HEK293 (cell line): ENCODE measurements around the gene STEAP1B.

Experiments
- CTCF ChIA-PET: fragments of 350-600 bp; formaldehyde crosslinking; extraction: SDS; loops from one replicate; lab custom pipeline; 2021; ENCODE audit warnings: antibody characterized with exemption; lab: Yijun Ruan, JAX
- POLR2A ChIA-PET: fragments of 300-600 bp; formaldehyde crosslinking; extraction: SDS; loops from one replicate; lab custom pipeline; 2020; ENCODE audit warnings: antibody characterized with exemption, inconsistent platforms; lab: Yijun Ruan, JAX
- H3K27ac ChIP-seq: fragments of 200-500 bp; sonication (Bioruptor generic); 2 replicates; pipeline ENCODE4 v1.5.1; 2014; ENCODE audit warnings: low read depth, low read length, control low read depth, inconsistent platforms; ENCODE audit errors: extremely low read depth
- H3K36me3 ChIP-seq, 2 experiments: fragments of 200-500 bp in 1 of 2; sonication (Bioruptor generic) in 1 of 2; 1 replicate in 1 of 2; 2 replicates in 1 of 2; pipeline ENCODE4 v1.5.1; 2014 to 2017; ENCODE audit warnings: inconsistent platforms in 2 of 2, low read length in 2 of 2; ENCODE audit not compliant: control insufficient read depth in 2 of 2, insufficient read depth in 1 of 2
- H3K4me1 ChIP-seq: fragments of 200-500 bp; sonication (Bioruptor generic); 2 replicates; pipeline ENCODE4 v1.5.1; 2014; ENCODE audit warnings: mild to moderate bottlenecking, low read length, inconsistent platforms; ENCODE audit not compliant: control insufficient read depth, insufficient read depth
- H3K4me3 ChIP-seq: 2 replicates; pipeline ENCODE4 v1.5.1; 2011; ENCODE audit warnings: low read depth, mild to moderate bottlenecking, control low read depth, low read length, moderate library complexity
- H3K9me3 ChIP-seq: fragments of 200-500 bp; sonication (Bioruptor generic); 2 replicates; pipeline ENCODE4 v1.5.1; 2014; ENCODE audit warnings: low read depth, low read length, inconsistent platforms; ENCODE audit not compliant: control insufficient read depth, insufficient read depth
- EGR2 ChIP-seq: fragments of 450-650 bp; formaldehyde crosslinking; IDR thresholded peaks from 2 replicates; pipeline ENCODE4 v1.5.1; 2016; ENCODE audit warnings: low read depth, missing biosample characterization, missing genetic modification characterization
- KLF9 ChIP-seq: fragments of 450-650 bp; formaldehyde crosslinking; IDR thresholded peaks from 2 replicates; pipeline ENCODE4 v1.5.1; 2016; ENCODE audit warnings: missing biosample characterization, missing genetic modification characterization, low read depth
- PRDM1 ChIP-seq: fragments of 450-650 bp; formaldehyde crosslinking; IDR thresholded peaks from 2 replicates; pipeline ENCODE4; 2016; ENCODE audit warnings: missing biosample characterization, missing genetic modification characterization
- SCRT1 ChIP-seq: fragments of 450-650 bp; formaldehyde crosslinking; IDR thresholded peaks from 2 replicates; pipeline ENCODE4 v1.5.1; 2016; ENCODE audit warnings: missing biosample characterization, missing genetic modification characterization, borderline replicate concordance
- YY2 ChIP-seq: fragments of 450-650 bp; formaldehyde crosslinking; IDR thresholded peaks from 2 replicates; pipeline ENCODE4 v1.5.1; 2016; ENCODE audit warnings: missing biosample characterization, missing genetic modification characterization
- ZNF121 ChIP-seq: fragments of 450-650 bp; formaldehyde crosslinking; IDR thresholded peaks from 2 replicates; pipeline ENCODE4 v1.5.1; 2016; ENCODE audit warnings: missing biosample characterization, missing genetic modification characterization
- ZNF184 ChIP-seq: fragments of 450-650 bp; IDR thresholded peaks from 2 replicates; pipeline ENCODE4 v1.5.1; 2018; ENCODE audit warnings: missing biosample characterization, mild to moderate bottlenecking, missing genetic modification characterization
- ZNF24 ChIP-seq: fragments of 450-650 bp; formaldehyde crosslinking; IDR thresholded peaks from 2 replicates; pipeline ENCODE4 v1.5.1; 2016; ENCODE audit warnings: missing biosample characterization, missing genetic modification characterization
- ZNF311 ChIP-seq: fragments of 450-650 bp; formaldehyde crosslinking; IDR thresholded peaks from 2 replicates; pipeline ENCODE4 v1.5.1; 2017; ENCODE audit warnings: missing biosample characterization, missing genetic modification characterization, borderline replicate concordance
- ZNF341 ChIP-seq: fragments of 450-650 bp; formaldehyde crosslinking; IDR thresholded peaks from 2 replicates; pipeline ENCODE4; 2016; ENCODE audit warnings: low read depth, missing biosample characterization, missing genetic modification characterization
- ZNF37A ChIP-seq: fragments of 450-650 bp; IDR thresholded peaks from 2 replicates; pipeline ENCODE4 v1.5.1; 2018; ENCODE audit warnings: missing biosample characterization, missing genetic modification characterization
- ZNF529 ChIP-seq: fragments of 450-650 bp; formaldehyde crosslinking; IDR thresholded peaks from 2 replicates; pipeline ENCODE4 v1.5.1; 2017; ENCODE audit warnings: missing genetic modification characterization, missing biosample characterization; ENCODE audit not compliant: insufficient replicate concordance
- ZNF626 ChIP-seq: fragments of 450-650 bp; sonication (Bioruptor Pico); formaldehyde crosslinking; IDR thresholded peaks from 2 replicates; pipeline ENCODE4 v1.5.1; 2018; ENCODE audit warnings: missing biosample characterization, missing genetic modification characterization, inconsistent platforms
- ZNF664 ChIP-seq: fragments of 450-650 bp; formaldehyde crosslinking; IDR thresholded peaks from 2 replicates; pipeline ENCODE4 v1.5.1; 2016; ENCODE audit warnings: missing biosample characterization, missing genetic modification characterization
- ZNF837 ChIP-seq: fragments of 450-650 bp; formaldehyde crosslinking; IDR thresholded peaks from 2 replicates; pipeline ENCODE4 v1.5.1; 2016; ENCODE audit warnings: missing biosample characterization, missing genetic modification characterization
- TF ChIP-seq, protein P1 (sequence below): fragments of 450-650 bp; formaldehyde crosslinking; IDR thresholded peaks from 2 replicates; pipeline ENCODE4 v1.5.1; 2016; ENCODE audit warnings: missing biosample characterization, missing genetic modification characterization
- TF ChIP-seq, protein P2 (sequence below): fragments of 450-650 bp; formaldehyde crosslinking; IDR thresholded peaks from 2 replicates; pipeline ENCODE4; 2016; ENCODE audit warnings: missing biosample characterization, missing genetic modification characterization
- TF ChIP-seq, protein P3 (sequence below): fragments of 450-650 bp; formaldehyde crosslinking; IDR thresholded peaks from 2 replicates; pipeline ENCODE4 v1.5.1; 2016; ENCODE audit warnings: missing biosample characterization, missing genetic modification characterization, borderline replicate concordance
- TF ChIP-seq, protein P4 (sequence below): fragments of 450-650 bp; formaldehyde crosslinking; IDR thresholded peaks from 2 replicates; pipeline ENCODE4 v1.5.1; 2017; ENCODE audit warnings: missing biosample characterization, missing genetic modification characterization
- TF ChIP-seq, protein P5 (sequence below): fragments of 450-650 bp; formaldehyde crosslinking; IDR thresholded peaks from 2 replicates; pipeline ENCODE4 v1.5.1; 2016; ENCODE audit warnings: missing biosample characterization, missing genetic modification characterization
- TF ChIP-seq, protein P6 (sequence below): fragments of 450-650 bp; formaldehyde crosslinking; IDR thresholded peaks from 2 replicates; pipeline ENCODE4 v1.5.1; 2016; ENCODE audit warnings: missing biosample characterization, missing genetic modification characterization

The STEAP1B gene

DNA sequence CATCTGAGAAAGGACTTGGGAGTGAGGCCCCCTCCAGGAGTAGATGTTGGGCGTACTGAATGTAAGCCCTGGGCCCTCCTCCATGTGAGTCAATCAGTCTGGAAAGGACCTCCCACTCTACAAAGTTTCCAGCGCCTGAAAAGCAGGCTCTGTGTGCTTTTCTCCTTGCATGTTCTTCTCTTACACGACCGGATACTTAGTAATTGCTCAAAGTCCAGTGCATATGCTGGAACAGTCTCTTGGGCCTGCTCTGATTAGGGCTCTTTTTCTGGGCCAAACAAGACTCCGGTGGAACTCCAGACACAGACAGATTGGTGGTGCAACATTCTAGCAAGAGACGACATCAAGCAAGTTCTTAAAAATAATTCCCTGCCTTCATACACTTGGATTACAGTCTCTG is 104.8 kb downstream of the STEAP1B start (continued):
- no peak for TF ChIP-seq ZNF24 (tag by site-specific recombination)
- TF ChIP-seq SCRT1 (tag by site-specific recombination): no peak

DNA sequence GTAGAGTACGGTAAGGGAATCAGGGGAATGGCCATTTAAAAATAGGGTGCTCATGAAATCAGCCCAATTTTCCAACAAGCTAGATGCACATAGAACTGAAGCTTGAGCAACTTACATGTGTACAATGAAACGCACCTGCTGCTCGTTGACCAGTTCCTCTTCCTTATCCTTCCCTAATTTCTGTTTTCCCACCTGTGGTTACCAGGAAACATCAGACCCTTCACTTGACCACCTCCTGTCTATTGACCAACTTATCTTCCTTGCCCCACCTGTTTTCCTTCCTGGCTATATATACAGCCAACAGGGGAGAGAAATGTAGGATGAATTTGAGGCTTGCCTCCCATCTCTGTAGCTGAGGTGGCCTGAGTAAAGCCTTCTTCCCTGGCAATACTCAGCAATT is 105.2 kb downstream of the STEAP1B start:
- CTCF ChIA-PET: no interaction called here
- Histone ChIP-seq H3K4me3 (no peak overlapping the region), H3K36me3 (no peaks in the 10 kb centered on the region), H3K4me1 (0 out of 2 replicates have a peak, but pooled peaks cover 4% of the 10 kb centered on the region), H3K9me3 (no peaks in the 10 kb centered on the region), H3K27ac (no peak overlapping the region)
- TF ChIP-seq ZNF529 (tag by site-specific recombination) (no peak), EGR2 (tag by site-specific recombination) (no peak), ZNF121 (no peak), ZNF837 (tag by site-specific recombination) (no peak), KLF9 (no peak), ZNF311 (tag by site-specific recombination) (no peak), ZNF626 (tag by site-specific recombination) (no peak), ZNF664 (tag by site-specific recombination) (no peak), ZNF341 (no peak), PRDM1 (tag by site-specific recombination) (no peak), ZNF184 (no peak), ZNF37A (no peak), YY2 (tag by site-specific recombination) (no peak)
- TF ChIP-seq, protein P1, sequence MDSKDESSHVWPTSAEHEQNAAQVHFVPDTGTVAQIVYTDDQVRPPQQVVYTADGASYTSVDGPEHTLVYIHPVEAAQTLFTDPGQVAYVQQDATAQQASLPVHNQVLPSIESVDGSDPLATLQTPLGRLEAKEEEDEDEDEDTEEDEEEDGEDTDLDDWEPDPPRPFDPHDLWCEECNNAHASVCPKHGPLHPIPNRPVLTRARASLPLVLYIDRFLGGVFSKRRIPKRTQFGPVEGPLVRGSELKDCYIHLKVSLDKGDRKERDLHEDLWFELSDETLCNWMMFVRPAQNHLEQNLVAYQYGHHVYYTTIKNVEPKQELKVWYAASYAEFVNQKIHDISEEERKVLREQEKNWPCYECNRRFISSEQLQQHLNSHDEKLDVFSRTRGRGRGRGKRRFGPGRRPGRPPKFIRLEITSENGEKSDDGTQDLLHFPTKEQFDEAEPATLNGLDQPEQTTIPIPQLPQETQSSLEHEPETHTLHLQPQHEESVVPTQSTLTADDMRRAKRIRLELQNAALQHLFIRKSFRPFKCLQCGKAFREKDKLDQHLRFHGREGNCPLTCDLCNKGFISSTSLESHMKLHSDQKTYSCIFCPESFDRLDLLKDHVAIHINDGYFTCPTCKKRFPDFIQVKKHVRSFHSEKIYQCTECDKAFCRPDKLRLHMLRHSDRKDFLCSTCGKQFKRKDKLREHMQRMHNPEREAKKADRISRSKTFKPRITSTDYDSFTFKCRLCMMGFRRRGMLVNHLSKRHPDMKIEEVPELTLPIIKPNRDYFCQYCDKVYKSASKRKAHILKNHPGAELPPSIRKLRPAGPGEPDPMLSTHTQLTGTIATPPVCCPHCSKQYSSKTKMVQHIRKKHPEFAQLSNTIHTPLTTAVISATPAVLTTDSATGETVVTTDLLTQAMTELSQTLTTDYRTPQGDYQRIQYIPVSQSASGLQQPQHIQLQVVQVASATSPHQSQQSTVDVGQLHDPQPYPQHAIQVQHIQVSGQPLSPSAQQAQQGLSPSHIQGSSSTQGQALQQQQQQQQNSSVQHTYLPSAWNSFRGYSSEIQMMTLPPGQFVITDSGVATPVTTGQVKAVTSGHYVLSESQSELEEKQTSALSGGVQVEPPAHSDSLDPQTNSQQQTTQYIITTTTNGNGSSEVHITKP (tag by site-specific recombination): no peak
- TF ChIP-seq, protein P2, sequence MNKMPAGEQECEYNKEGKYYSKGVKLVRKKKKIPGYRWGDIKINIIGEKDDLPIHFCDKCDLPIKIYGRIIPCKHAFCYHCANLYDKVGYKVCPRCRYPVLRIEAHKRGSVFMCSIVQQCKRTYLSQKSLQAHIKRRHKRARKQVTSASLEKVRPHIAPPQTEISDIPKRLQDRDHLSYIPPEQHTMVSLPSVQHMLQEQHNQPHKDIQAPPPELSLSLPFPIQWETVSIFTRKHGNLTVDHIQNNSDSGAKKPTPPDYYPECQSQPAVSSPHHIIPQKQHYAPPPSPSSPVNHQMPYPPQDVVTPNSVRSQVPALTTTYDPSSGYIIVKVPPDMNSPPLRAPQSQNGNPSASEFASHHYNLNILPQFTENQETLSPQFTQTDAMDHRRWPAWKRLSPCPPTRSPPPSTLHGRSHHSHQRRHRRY (tag by site-specific recombination): no peak
- TF ChIP-seq, protein P3, sequence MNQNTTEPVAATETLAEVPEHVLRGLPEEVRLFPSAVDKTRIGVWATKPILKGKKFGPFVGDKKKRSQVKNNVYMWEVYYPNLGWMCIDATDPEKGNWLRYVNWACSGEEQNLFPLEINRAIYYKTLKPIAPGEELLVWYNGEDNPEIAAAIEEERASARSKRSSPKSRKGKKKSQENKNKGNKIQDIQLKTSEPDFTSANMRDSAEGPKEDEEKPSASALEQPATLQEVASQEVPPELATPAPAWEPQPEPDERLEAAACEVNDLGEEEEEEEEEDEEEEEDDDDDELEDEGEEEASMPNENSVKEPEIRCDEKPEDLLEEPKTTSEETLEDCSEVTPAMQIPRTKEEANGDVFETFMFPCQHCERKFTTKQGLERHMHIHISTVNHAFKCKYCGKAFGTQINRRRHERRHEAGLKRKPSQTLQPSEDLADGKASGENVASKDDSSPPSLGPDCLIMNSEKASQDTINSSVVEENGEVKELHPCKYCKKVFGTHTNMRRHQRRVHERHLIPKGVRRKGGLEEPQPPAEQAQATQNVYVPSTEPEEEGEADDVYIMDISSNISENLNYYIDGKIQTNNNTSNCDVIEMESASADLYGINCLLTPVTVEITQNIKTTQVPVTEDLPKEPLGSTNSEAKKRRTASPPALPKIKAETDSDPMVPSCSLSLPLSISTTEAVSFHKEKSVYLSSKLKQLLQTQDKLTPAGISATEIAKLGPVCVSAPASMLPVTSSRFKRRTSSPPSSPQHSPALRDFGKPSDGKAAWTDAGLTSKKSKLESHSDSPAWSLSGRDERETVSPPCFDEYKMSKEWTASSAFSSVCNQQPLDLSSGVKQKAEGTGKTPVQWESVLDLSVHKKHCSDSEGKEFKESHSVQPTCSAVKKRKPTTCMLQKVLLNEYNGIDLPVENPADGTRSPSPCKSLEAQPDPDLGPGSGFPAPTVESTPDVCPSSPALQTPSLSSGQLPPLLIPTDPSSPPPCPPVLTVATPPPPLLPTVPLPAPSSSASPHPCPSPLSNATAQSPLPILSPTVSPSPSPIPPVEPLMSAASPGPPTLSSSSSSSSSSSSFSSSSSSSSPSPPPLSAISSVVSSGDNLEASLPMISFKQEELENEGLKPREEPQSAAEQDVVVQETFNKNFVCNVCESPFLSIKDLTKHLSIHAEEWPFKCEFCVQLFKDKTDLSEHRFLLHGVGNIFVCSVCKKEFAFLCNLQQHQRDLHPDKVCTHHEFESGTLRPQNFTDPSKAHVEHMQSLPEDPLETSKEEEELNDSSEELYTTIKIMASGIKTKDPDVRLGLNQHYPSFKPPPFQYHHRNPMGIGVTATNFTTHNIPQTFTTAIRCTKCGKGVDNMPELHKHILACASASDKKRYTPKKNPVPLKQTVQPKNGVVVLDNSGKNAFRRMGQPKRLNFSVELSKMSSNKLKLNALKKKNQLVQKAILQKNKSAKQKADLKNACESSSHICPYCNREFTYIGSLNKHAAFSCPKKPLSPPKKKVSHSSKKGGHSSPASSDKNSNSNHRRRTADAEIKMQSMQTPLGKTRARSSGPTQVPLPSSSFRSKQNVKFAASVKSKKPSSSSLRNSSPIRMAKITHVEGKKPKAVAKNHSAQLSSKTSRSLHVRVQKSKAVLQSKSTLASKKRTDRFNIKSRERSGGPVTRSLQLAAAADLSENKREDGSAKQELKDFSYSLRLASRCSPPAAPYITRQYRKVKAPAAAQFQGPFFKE (tag by site-specific recombination): no peak
- TF ChIP-seq, protein P4, sequence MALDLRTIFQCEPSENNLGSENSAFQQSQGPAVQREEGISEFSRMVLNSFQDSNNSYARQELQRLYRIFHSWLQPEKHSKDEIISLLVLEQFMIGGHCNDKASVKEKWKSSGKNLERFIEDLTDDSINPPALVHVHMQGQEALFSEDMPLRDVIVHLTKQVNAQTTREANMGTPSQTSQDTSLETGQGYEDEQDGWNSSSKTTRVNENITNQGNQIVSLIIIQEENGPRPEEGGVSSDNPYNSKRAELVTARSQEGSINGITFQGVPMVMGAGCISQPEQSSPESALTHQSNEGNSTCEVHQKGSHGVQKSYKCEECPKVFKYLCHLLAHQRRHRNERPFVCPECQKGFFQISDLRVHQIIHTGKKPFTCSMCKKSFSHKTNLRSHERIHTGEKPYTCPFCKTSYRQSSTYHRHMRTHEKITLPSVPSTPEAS (tag by site-specific recombination): no peak
- TF ChIP-seq, protein P5, sequence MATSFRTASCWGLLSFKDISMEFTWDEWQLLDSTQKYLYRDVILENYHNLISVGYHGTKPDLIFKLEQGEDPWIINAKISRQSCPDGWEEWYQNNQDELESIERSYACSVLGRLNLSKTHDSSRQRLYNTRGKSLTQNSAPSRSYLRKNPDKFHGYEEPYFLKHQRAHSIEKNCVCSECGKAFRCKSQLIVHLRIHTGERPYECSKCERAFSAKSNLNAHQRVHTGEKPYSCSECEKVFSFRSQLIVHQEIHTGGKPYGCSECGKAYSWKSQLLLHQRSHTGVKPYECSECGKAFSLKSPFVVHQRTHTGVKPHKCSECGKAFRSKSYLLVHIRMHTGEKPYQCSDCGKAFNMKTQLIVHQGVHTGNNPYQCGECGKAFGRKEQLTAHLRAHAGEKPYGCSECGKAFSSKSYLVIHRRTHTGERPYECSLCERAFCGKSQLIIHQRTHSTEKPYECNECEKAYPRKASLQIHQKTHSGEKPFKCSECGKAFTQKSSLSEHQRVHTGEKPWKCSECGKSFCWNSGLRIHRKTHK (tag by site-specific recombination): no peak
- TF ChIP-seq, protein P6, sequence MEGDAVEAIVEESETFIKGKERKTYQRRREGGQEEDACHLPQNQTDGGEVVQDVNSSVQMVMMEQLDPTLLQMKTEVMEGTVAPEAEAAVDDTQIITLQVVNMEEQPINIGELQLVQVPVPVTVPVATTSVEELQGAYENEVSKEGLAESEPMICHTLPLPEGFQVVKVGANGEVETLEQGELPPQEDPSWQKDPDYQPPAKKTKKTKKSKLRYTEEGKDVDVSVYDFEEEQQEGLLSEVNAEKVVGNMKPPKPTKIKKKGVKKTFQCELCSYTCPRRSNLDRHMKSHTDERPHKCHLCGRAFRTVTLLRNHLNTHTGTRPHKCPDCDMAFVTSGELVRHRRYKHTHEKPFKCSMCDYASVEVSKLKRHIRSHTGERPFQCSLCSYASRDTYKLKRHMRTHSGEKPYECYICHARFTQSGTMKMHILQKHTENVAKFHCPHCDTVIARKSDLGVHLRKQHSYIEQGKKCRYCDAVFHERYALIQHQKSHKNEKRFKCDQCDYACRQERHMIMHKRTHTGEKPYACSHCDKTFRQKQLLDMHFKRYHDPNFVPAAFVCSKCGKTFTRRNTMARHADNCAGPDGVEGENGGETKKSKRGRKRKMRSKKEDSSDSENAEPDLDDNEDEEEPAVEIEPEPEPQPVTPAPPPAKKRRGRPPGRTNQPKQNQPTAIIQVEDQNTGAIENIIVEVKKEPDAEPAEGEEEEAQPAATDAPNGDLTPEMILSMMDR (tag by site-specific recombination): no peak
- POLR2A ChIA-PET: no interaction called here
